DND-41 (cell line): Measurements from ENCODE around the gene IL1B.

Experiments
- ATAC-seq: fragments of 200-7000 bp; cut with Tn5 transposase; 3 replicates; pipeline ENCODE4 v1.9.1; 2021; ENCODE audit warnings: low read depth; ENCODE audit not compliant: insufficient read depth
- DNase-seq: peaks from one replicate; pipeline ENCODE4 v3.0.0-alpha.2; 2020
- H2AFZ ChIP-seq: 2 replicates; pipeline ENCODE4 v1.6.0; 2012; ENCODE audit warnings: low read depth, low read length
- H3K27ac ChIP-seq: 2 replicates; pipeline ENCODE4 v1.5.1; 2012; ENCODE audit warnings: low read length, inconsistent platforms
- H3K27me3 ChIP-seq: fragments of 200-600 bp; sonication (generic); 2 replicates; pipeline ENCODE4 v1.6.0; 2012; ENCODE audit warnings: low read length, mild to moderate bottlenecking, inconsistent platforms; ENCODE audit not compliant: insufficient read depth, poor library complexity
- H3K36me3 ChIP-seq: 2 replicates; pipeline ENCODE4 v1.5.1; 2012; ENCODE audit warnings: low read length, inconsistent platforms; ENCODE audit not compliant: insufficient read depth
- H3K4me1 ChIP-seq: 2 replicates; pipeline ENCODE4 v1.5.1; 2012; ENCODE audit warnings: mild to moderate bottlenecking, low read length; ENCODE audit not compliant: insufficient read depth
- H3K4me2 ChIP-seq: 2 replicates; pipeline ENCODE4 v1.6.0; 2012; ENCODE audit warnings: mild to moderate bottlenecking, moderate library complexity, low read length, inconsistent platforms; ENCODE audit not compliant: insufficient read depth
- H3K4me3 ChIP-seq, 2 experiments: fragments of 200-600 bp in 1 of 2; shearing (Covaris generic) in 1 of 2; 2 replicates each; pipeline ENCODE4 v1.5.1; 2012 to 2016; ENCODE audit warnings: inconsistent platforms in 2 of 2, low read length in 2 of 2, mild to moderate bottlenecking in 2 of 2, low read depth in 1 of 2, moderate library complexity in 1 of 2
- H3K79me2 ChIP-seq: 2 replicates; pipeline ENCODE4 v1.6.0; 2012; ENCODE audit warnings: low read length, inconsistent platforms; ENCODE audit not compliant: insufficient read depth
- H3K9ac ChIP-seq: 2 replicates; pipeline ENCODE4 v1.6.0; 2012; ENCODE audit warnings: low read depth, mild to moderate bottlenecking, inconsistent platforms, low read length, moderate library complexity
- H3K9me3 ChIP-seq: 2 replicates; pipeline ENCODE4 v1.5.1; 2012; ENCODE audit warnings: low read length, moderate library complexity, mild to moderate bottlenecking, inconsistent platforms; ENCODE audit not compliant: insufficient read depth, severe bottlenecking
- H4K20me1 ChIP-seq: 2 replicates; pipeline ENCODE4 v1.6.0; 2012; ENCODE audit warnings: low read length; ENCODE audit not compliant: insufficient read depth
- EZH2 ChIP-seq: IDR thresholded peaks from 3 replicates; pipeline ENCODE4 v1.6.1; 2012; ENCODE audit warnings: borderline replicate concordance, low read depth, mild to moderate bottlenecking, moderate library complexity, low read length, inconsistent platforms; ENCODE audit not compliant: severe bottlenecking
- TF ChIP-seq, protein P1 (sequence below): IDR thresholded peaks from 2 replicates; pipeline ENCODE4 v1.5.1; 2012; ENCODE audit warnings: borderline replicate concordance, low read length, moderate library complexity, mild to moderate bottlenecking; ENCODE audit not compliant: poor library complexity, severe bottlenecking; ENCODE audit errors: extremely low read depth

IL1B gene

GRCh38 chr2:112830682-112831512 lies 5.7 kb downstream of the IL1B start:
- Histone ChIP-seq H2AFZ (no peak overlapping the region), H3K9me3 (no peaks in the 10 kb centered on the region), H3K4me3 (no peak overlapping the region), H3K4me2 (no peak overlapping the region), H4K20me1 (no peaks in the 10 kb centered on the region), H3K27me3 (no peaks in the 10 kb centered on the region), H3K79me2 (no peaks in the 10 kb centered on the region), H3K36me3 (no peaks in the 10 kb centered on the region), H3K27ac (no peak overlapping the region), H3K4me1 (no peaks in the 10 kb centered on the region), H3K9ac (no peak overlapping the region)
- DNase-seq (no peak), ATAC-seq (no peak)
- TF ChIP-seq, protein P1, sequence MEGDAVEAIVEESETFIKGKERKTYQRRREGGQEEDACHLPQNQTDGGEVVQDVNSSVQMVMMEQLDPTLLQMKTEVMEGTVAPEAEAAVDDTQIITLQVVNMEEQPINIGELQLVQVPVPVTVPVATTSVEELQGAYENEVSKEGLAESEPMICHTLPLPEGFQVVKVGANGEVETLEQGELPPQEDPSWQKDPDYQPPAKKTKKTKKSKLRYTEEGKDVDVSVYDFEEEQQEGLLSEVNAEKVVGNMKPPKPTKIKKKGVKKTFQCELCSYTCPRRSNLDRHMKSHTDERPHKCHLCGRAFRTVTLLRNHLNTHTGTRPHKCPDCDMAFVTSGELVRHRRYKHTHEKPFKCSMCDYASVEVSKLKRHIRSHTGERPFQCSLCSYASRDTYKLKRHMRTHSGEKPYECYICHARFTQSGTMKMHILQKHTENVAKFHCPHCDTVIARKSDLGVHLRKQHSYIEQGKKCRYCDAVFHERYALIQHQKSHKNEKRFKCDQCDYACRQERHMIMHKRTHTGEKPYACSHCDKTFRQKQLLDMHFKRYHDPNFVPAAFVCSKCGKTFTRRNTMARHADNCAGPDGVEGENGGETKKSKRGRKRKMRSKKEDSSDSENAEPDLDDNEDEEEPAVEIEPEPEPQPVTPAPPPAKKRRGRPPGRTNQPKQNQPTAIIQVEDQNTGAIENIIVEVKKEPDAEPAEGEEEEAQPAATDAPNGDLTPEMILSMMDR = no peak

DNA sequence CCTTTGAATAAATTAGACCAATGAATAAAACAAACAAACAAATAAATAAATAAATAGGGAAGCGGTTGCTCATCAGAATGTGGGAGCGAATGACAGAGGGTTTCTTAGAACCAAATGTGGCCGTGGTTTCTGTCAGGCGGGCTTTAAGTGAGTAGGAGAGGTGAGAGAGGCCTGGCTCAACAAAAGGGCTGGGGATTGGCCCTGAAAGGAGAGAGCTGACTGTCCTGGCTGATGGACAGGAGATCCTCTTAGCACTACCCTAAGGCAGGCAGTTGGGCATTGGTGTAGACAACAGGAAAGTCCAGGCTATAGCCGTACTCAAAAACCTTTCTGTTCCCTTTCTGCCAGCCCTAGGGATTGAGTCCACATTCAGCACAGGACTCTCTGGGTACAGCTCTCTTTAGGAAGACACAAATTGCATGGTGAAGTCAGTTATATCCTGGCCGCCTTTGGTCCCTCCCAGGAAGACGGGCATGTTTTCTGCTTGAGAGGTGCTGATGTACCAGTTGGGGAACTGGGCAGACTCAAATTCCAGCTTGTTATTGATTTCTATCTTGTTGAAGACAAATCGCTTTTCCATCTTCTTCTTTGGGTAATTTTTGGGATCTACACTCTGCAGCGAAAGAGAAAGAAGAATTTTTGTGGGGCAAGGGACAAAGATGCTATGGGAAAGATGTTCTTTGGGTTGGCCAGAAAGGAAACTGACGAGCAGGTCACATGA lies 6.5 kb downstream of the IL1B start:
- Histone ChIP-seq H4K20me1 (no peaks in the 10 kb centered on the region), H2AFZ (no peak overlapping the region), H3K27ac (no peak overlapping the region), H3K4me2 (no peak overlapping the region), H3K36me3 (no peaks in the 10 kb centered on the region), H3K9me3 (no peaks in the 10 kb centered on the region), H3K4me3 (no peak overlapping the region), H3K79me2 (no peaks in the 10 kb centered on the region), H3K27me3 (no peaks in the 10 kb centered on the region), H3K9ac (no peak overlapping the region), H3K4me1 (no peaks in the 10 kb centered on the region)
- DNase-seq (no peak), ATAC-seq (no peak)
- no peak for TF ChIP-seq EZH2
- TF ChIP-seq, protein P1 = no peak

GRCh38 chr2:112829101-112829960 lies 7.2 kb downstream of the IL1B start:
- H4K20me1 ChIP-seq = no peaks in the 10 kb centered on the region
- H3K79me2 ChIP-seq = no peaks in the 10 kb centered on the region
- no peak overlapping the region for H3K9ac ChIP-seq
- no peak overlapping the region for H2AFZ ChIP-seq
- no peaks in the 10 kb centered on the region for H3K27me3 ChIP-seq
- TF ChIP-seq, protein P1 = no peak
- TF ChIP-seq EZH2 = no peak
- H3K27ac ChIP-seq = no peak overlapping the region
- no peaks in the 10 kb centered on the region for H3K4me1 ChIP-seq
- H3K4me3 ChIP-seq = no peak overlapping the region
- H3K9me3 ChIP-seq = no peaks in the 10 kb centered on the region
- H3K4me2 ChIP-seq = no peak overlapping the region
- no peaks in the 10 kb centered on the region for H3K36me3 ChIP-seq
- DNase-seq (no peak), ATAC-seq (no peak)
